Measurements from ENCODE around the gene TMEM108.

GRCh38 chr3:133065193-133065961 is 27.2 kb downstream of the TMEM108 start:
- no peak for TF ChIP-seq CTCF (IDR thresholded peaks at IDR 0.05)
- TF ChIP-seq POLR2A (IDR thresholded peaks at IDR 0.05) = no peak
